Inflammatory macrophage treated with lipopolysaccharide for 4 hours (primary cell): ENCODE results near the gene RNLS.
"Not testable (repeated sequence)": the region's sequence is repeated elsewhere in the genome, so short reads cannot be mapped to it uniquely, and the experiment has no call there.

ENCODE experiments used
- DNase-seq: peaks from one replicate; pipeline ENCODE4 v3.0.0-alpha.2; 2020

RNLS gene

GRCh38 chr10:88286030-88286429 lies 297.1 kb downstream of the RNLS start:
- no peak for DNase-seq

- peak; percentile 36 for DNase-seq
These were observed 301.3 kb downstream of the RNLS start for GRCh38 chr10:88281592-88282347.

GRCh38 chr10:88280518-88280917 lies 302.6 kb downstream of the RNLS start:
- no peak for DNase-seq

GRCh38 chr10:88278912-88279311 lies 304.2 kb downstream of the RNLS start:
- DNase-seq = no peak

- DNase-seq = not testable (repeated sequence)
These were observed 306.2 kb downstream of the RNLS start for GRCh38 chr10:88276945-88277344.

GRCh38 chr10:88274286-88274685 lies 308.8 kb downstream of the RNLS start:
- DNase-seq = peak; percentile 64

GRCh38 chr10:88273567-88273966 lies 309.6 kb downstream of the RNLS start:
- no peak for DNase-seq

- DNase-seq = peak; percentile 92
These were observed 311.2 kb downstream of the RNLS start for GRCh38 chr10:88271761-88272543.

- peak; percentile 94 for DNase-seq
These were observed 312.0 kb downstream of the RNLS start for GRCh38 chr10:88270871-88271713.

- DNase-seq = no peak
These were observed 312.9 kb downstream of the RNLS start for GRCh38 chr10:88270061-88270808.

- no peak for DNase-seq
These were observed 320.4 kb downstream of the RNLS start for GRCh38 chr10:88262591-88263234.

GRCh38 chr10:88261152-88261551 lies 322.0 kb downstream of the RNLS start:
- no peak for DNase-seq

GRCh38 chr10:88260329-88261051 lies 322.6 kb downstream of the RNLS start:
- DNase-seq = no peak

GRCh38 chr10:88259381-88259780 lies 323.7 kb downstream of the RNLS start:
- DNase-seq = no peak

- no peak for DNase-seq
These were observed 326.2 kb downstream of the RNLS start for GRCh38 chr10:88256886-88257285.

- no peak for DNase-seq
These were observed 327.0 kb downstream of the RNLS start for GRCh38 chr10:88256013-88256680.

GRCh38 chr10:88254091-88254490 lies 329.0 kb downstream of the RNLS start:
- DNase-seq = no peak

- DNase-seq = no peak
These were observed 329.5 kb downstream of the RNLS start for GRCh38 chr10:88253622-88254021.

- DNase-seq = no peak
These were observed 330.0 kb downstream of the RNLS start for GRCh38 chr10:88253128-88253527.

GRCh38 chr10:88249450-88249849 lies 333.7 kb downstream of the RNLS start:
- no peak for DNase-seq

- no peak for DNase-seq
These were observed 336.4 kb downstream of the RNLS start for GRCh38 chr10:88246675-88247074.
